A172 (cell line): ENCODE results near the gene ZC3H18. TPM values are rescaled to one million over a fixed set of nuclear protein-coding genes. Genes with fewer than 3 reads are reported as not detected.

ENCODE experiments used
- DNase-seq: peaks from one replicate; pipeline ENCODE4 v3.0.0-alpha.2; 2015; ENCODE audit warnings: low spot score
- total RNA-seq: library from RNA; depleted of rRNA; stranded (reverse); fragments of >200 nt; shearing (Covaris generic); gene quantifications from 2 replicates; pipeline ENCODE4 v1.2.3, GENCODE V29; 2014; rRNA removed

Gene ZC3H18
- total RNA-seq = 17.7 and 18.3 TPM in 2 replicates

DNA sequence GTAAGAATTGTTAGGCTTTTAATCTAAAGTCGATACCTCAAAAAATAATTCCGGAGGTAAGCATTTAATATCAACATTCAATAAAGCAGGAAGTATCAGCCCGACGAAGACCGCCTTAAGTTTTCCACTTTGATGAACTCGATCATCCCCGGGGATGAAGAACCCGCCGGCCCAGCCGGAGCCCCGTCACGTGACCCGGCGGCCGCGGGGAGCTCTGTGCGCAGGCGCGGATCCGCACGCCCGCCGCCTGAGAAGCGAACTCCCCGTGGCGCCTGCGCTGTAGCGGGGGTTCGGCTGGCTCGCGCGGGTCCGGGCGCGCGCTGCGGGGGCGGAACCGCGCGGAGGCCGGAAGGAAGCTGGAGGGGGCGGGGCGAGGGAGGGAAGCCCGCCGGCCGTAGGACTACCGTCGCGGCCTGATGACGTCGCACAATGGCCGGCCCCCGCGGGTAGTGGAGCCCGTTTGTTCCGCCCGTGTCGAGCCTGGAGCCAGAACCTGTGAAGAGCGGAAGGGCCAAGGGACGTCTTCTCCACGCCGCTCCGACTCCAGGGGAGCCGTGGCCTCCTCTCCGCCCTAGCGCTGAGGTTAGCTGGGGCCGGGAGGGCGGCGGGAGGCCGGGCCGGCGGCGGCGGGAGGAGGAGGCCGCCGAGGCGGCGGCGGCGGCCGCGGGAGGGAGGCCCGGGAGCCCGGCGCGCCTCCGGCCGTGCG lies at the start of gene ZC3H18:
Gene ZC3H18, plus strand, starts transcription at position 419 of the 706 bp plus-strand sequence. CDS start 6,721 bp downstream, outside the sequence.
- peak; percentile 83 for DNase-seq

DNA sequence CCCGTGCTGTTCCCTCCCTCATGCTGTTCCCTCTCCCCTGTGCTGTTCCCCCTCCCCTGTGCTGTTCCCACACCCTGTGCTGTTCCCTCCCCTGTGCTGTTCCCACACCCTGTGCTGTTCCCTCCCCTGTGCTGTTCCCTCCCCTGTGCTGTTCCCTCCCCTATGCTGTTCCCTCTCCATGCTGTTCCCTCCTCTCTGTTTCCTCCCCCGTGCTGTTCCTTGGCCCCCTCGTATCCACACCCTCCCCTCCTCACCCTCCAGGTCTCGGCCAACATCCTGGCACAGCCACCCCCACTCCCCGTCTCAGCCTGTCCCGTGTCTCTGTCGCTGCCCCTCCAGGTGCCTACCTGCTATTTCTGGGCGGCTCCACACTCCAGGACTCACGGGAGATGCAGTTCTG lies 48.5 kb upstream of the ZC3H18 start:
- no peak for DNase-seq

GRCh38 chr16:88522276-88522949 lies 47.8 kb upstream of the ZC3H18 start:
- no peak for DNase-seq

GRCh38 chr16:88523309-88524161 lies 46.7 kb upstream of the ZC3H18 start:
- no peak for DNase-seq

DNA sequence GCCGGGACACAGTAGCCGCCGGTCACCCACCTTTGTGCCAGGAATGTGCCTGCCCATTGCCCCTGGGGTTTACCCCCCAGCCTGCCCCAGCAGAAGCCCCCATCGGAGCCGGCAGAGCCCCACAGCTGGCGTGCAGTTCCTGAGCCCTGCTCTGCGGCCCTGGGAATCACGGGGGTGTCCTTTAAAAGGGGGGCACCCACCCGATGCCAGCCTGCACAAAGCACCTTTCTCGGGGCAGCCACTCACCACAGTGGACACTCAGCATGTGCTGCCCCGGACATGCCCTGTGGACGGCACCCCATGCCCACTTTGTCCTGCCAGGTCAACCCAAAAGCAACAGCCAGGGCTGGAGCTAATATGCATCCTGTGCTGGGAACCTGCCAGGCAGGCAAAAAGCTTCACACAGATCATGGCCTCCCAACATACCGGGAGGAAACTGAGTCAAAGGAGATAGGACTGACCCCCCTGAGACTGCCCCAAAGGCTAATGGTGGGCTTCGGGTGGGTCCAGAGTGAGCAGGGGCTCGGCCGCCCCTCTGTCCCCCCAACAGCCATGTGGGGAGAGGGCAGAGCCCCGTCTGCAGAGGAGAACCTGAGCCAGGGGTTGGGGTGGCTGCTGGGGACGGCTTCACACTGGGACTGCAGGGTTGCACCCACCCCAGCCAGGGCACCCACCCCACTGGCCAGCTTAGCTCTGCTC lies 45.8 kb upstream of the ZC3H18 start:
- DNase-seq = no peak

- DNase-seq = no peak
These were observed 45.1 kb upstream of the ZC3H18 start for GRCh38 chr16:88524973-88525662.

- DNase-seq = no peak
These were observed 44.6 kb upstream of the ZC3H18 start for GRCh38 chr16:88525663-88525990.

DNA sequence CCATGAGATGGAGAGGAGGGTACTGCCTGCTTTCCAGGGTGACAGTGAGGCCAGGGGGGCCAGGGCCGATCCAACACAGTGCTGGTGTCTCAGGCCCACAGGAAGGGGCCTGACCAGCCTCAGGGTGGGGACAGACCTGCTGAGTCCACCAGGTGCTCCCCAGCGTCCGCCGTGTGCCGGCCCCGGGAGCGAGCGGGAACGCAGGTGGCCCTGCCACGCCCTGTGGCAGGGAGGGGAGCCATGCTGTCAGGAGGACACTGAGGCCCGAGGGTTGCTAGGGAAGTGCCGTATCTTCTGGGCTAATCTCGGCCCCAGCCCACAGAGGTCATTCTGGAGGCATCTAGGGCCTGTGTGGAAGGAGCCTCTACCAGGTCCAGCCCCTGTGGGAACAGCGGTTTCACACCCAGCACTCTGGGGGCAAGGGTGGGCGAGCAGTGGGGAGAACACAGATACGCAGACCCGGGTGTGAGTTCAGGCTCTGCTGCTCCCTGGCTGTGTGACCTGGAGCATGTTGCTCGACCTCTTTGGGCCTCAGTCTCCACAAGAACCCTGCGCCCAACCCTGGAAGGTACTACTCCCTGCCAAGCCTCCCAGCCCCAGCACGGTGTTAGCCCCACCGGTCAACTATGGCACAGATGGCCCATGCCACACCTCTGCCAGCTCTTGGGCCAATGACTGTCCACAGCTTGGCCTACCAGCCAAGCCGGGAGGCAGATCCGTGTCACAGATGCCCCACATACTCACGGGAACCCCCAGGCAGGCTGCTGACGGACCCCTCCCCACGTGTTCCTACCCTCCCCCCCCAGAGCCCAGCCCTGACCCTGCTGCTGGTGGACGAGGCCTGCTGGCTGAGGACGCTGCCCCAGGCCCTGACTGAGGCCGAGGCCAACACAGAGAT lies 43.9 kb upstream of the ZC3H18 start:
- DNase-seq = no peak

GRCh38 chr16:88526906-88527185 lies 43.4 kb upstream of the ZC3H18 start:
- DNase-seq = no peak

GRCh38 chr16:88527186-88527936 lies 42.8 kb upstream of the ZC3H18 start:
- peak; percentile 44 for DNase-seq

DNA sequence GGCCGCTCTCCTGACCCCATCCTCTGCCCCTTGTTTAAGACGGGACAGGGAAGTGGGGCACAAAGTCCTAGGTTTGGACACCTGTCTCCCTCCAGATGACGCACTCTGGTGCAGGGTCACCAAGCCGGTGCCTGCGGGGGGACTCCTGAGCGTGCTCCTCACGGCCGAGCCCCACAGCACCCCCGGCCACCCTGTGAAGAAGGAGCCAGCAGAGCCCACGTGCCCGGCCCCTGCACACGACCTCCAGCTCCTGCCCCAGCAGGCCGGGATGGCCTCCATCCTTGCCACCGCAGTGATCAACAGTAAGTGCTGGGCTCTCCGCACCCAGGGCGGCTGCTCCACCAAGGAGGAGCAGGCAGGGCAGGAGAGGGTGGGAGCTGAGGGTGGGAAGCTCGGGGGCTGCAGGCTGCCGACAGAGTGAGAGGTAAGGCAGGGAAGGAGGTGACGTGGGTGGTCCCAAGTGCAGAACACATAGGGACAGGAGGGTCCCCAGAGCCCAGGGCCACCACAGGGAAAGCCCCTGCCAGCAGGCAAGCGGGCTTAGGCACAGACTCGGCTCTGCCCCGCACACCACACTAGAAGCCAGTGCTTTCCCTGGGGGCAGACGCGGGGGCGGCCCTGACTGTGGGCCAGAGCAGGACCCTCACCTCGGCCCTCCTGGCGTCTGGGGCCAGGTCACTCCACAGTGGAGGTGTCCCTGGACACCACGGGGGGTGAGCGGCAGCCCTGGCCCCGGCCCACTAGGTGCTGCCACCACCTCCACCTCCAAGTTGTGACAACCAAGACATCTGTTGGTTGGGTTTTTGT lies 42.1 kb upstream of the ZC3H18 start:
- DNase-seq = no peak

DNA sequence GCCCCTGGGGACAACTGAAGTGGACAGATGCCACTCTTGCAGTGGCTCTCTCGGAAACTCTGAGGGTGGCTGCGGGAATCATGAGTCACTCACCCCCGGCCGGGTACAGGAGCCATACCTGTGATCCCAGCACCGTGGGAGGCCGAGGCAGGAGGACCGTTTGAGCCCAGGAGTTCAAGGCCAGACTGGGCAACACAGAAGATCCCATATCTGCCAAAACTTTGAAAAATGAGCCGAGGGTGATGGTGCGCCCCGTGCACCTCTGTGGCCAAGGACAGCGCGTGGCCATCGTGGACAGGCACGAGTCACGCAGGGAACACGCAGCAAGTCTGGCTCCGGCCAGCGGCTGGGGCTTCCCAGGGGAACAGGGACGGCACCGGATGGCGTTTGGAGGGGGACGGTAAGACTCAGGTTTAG lies 41.3 kb upstream of the ZC3H18 start:
- no peak for DNase-seq

DNA sequence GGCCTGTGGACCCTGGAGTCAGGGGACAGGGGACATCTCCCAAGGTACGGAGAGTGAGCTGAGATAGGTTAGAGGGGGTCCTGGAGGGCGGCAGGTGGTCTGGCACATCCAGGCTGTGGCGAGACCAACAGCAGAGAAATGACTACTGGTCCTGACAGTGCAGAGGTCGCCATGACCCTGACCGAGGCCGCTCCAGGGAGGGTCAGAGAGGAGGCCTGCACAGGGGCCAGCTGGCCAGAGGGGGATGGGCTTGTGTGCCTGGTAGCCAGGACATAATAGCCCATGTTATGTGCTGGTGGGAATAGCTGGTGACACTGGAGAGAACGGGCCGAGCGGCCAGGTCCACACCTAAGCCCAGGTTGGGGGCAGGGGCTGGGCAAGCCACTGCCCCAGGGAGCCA lies 40.6 kb upstream of the ZC3H18 start:
- DNase-seq = no peak

DNA sequence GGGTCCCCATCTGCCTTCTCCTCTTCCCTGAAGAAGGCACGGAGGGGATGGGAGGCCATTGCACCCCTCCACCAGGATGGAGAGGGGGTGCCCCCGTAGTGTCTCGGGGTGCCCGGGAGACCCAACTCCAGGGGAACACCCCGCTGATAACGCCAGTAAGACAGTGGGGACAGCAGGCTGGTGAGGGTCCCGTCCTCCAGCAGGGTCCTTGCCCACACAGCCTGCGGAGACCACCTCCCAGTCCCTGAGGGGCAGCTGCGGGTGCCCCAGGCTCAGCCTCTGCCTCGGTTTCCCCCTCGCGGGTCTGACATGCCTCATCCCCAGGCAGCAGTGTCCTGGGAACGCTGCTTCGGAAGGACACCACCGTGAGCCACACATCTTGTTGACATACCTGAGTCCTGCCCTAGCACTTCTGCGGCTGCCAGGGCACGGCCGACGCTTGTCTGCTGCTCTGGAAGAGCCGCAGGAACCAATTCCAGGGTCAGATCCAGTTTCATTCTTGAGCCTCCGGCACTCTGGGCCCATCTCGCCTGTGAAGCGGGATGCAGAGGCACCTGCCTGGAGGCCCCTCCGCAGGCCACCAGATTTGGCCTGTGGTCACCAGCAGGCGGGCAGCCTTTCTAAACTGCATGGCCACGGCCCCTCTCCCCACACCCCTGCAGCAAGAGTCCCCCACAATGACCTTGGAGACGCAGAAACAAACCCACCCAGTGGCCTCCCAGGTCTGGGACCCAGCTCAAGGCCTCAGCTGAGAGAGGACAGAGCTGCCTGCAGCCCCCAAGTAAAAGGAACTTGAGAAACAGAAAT lies 39.9 kb upstream of the ZC3H18 start:
- DNase-seq = no peak

- DNase-seq = no peak
These were observed 39.4 kb upstream of the ZC3H18 start for GRCh38 chr16:88530858-88531203.

DNA sequence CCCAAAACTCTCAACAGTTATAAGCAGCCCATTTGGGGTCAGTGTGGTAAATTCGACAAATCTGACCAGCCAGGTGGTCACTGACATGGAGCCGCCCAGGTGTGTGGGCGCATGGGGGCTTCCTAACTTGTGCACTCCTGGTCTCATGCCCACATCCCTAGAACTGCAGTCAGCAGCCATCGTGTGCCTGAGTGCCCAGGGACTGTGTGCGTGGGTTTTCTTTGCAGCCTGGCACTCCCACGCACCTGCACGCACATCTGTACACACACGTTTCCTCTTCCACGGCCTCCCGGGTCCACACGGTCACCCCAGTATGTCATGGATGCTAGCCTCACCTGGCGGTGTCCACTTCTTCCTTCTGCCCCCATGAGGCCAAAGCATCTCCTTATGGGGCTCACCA lies 38.9 kb upstream of the ZC3H18 start:
- no peak for DNase-seq

- no peak for DNase-seq
These were observed 38.2 kb upstream of the ZC3H18 start for GRCh38 chr16:88531931-88532433.
